ENCODE data around the gene GYS1. TPM values are rescaled to one million over a fixed set of nuclear protein-coding genes. Genes with fewer than 3 reads are reported as not detected.
A peak's percentile ranks its signal among the peaks of the same experiment; 100 is the strongest.

Gene GYS1
- total RNA-seq, 1 donor from 2014 or later, result 42.4 TPM

DNA sequence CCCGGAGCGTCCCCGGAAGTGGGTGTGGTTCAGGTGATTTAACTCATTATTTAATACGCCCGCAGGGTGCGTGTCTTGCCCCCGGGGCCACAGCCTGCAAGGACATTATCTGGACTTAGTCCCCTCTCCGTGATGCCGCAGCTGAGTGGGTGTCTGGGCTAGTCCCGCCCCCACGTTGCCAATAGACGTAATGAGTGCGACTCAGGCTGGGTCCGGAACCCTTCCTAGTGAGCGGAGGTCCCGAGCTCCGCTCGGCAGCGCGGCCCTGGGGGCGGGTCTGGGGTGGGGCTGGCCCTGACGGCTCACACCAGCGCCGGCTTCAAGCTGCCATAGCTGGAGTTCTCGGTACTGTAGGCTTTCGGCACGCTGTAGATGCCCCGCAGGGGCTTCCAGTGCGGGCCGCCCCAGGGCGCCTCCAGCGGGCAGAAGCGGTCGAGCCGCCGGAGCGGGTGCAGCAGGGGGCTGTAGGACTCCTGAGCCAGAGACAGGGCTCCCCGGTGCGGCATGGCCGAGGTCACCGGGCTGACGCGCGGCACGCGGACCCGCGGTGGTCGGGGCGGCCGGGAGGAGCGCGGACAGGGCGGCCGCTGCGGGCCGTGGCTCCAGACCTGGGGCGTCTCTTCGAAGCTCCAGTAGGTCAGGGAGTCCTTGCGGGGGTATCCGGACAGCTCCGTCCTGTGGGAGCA is 24.7 kb upstream of the GYS1 start:
- no peak for DNase-seq

DNA sequence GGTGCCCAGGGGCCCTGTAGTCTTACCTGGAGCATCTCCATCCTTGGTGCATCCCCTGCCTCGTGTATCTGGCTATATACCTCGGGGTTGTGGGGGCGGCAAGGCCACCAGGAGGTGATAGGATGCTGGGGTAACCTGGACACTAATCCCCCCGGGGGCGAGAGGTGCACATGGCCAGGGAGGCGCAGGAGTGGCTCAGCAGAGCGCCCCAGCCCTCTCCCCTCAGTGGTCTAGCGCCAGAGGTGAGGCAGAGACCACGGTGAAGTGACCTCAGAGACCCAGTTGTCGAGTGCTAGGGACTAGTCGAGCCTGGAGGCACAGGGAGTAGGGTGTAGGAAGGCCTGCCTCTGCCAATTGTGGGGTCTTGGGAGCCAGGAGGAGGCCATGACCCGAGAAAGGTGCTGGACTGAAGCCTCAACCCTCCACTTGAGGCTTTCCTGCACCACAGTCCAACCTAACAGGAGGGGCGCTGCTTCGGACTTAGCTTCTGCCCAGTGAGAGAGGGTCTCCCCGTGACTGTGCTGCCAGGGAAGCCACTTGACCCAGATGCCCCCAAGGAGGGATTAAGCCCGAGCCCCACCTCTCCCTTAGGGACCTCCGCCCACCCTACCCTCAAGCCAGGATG is 24.0 kb upstream of the GYS1 start, which contains the start of gene LHB:
LHB (minus strand) TSS at position 51 of the 625 bp plus-strand sequence; CDS start at position 41, 10 bp downstream.
- no peak for DNase-seq

DNA sequence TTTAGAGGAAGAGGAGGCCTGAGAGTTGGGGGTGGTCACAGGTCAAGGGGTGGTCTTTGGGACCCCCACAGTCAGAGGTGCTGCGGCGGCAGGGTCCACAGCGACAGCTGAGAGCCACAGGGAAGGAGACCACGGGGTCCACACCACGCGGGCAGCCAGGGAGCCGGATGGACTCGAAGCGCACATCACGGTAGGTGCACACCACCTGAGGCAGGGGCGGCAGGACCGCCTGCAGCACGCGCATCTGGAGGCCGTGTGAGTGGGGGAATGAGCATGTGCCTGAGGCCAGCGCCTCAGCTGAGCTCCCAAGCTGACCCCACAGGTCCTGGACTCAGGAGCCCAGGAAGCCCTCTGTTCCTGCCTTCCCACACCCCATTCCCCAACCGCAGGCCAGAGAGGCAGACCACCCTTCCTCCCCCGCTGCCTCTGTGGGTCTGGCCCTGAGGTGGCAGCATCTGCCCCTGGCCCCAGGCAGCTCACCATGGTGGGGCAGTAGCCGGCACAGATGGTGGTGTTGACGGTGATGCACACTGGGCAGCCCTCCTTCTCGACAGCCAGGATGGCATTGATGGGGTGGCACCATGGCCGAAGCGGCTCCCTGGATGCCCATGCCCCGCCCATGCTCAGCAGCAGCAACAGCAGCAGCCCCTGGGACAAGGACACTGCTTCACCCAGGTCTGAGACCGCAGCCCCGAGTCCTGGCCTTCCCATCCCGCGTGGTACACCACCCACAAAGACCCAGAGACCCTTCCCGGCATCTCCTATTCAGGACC is 23.1 kb upstream of the GYS1 start:
- no peak for DNase-seq

DNA sequence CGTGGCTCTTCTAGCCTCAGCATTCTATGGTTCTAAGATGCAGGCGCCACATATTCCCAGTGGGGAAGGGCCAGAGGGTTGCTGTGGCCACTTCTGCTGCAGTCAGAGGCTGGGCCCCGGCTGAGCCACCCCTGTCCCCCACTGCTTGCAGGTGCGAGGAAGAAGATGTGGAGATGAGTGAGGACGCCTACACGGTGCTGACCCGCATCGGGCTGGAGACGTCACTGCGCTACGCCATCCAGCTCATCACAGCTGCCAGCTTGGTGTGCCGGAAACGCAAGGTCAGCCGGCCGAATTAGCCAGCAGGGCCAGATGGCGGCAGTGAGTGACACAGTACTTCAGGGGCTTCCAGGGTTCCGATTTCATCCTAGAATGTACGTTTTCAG is 21.8 kb upstream of the GYS1 start:
- DNase-seq, result no peak

DNA sequence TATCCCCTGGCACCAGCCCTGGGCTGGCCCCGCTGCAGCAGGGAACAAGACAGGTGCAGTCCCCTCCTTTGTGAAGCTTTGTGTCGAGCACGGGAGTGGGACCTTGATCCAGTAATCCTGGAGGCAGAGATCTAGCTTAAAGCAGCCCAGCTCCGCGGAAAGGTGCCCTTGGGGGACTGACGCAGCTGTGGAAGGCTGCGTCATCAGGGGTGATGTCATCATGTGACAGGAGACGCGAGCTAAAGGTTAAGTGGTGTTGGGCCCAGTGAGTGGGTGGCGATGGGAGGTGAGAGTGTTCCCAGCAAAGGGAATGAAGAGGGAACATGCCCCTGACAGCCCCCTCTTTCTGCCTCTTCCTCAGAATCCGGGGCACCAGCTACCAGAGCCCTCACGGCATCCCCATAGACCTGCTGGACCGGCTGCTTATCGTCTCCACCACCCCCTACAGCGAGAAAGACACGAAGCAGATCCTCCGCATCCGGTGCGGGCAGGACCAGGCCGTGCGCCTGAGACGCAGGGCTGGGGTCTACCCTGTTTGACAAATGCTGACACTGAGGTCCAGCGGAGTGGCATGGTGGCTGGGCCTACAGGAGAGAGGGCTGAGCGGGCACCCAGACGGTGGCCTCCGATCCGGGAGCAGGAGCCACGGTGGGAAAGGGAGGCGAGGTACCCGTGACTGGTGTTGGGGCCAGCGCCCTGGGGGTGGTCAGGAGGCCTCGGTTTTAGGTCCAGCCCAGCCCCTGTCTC is 21.2 kb upstream of the GYS1 start:
- DNase-seq, result no peak

DNA sequence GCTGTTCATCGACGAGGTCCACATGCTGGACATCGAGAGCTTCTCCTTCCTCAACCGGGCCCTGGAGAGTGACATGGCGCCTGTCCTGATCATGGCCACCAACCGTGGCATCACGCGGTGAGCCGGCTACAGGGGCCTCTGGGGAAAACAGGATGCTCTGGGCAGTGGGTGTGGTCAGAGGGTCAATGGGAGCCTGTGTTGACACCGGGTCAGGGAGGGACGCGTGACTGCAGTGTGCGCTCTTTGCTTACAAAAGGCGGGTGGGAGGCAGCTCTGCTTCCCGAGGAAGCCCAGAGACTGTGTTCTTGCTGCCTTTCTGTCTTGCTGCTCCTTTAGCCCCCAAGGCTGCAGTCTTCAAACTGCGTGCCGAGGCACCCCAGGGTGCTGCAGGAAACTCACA is 18.1 kb upstream of the GYS1 start:
- DNase-seq, result no peak

DNA sequence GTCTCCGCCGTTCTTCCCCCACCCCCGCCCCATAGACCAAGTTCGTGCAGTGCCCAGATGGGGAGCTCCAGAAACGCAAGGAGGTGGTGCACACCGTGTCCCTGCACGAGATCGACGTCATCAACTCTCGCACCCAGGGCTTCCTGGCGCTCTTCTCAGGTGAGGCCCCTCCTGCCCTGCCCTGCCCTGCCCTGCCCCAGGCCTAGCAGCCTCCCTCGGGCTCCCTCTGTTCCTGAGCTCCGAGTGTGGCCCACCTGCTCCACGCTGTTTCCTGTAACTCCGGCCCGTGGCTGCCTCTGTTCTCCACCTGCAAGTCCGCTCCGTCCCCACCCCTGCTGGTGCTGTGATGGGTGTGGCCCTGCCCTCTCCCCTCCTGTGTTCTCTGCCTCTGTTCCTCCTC is 17.3 kb upstream of the GYS1 start:
- DNase-seq, result no peak

DNA sequence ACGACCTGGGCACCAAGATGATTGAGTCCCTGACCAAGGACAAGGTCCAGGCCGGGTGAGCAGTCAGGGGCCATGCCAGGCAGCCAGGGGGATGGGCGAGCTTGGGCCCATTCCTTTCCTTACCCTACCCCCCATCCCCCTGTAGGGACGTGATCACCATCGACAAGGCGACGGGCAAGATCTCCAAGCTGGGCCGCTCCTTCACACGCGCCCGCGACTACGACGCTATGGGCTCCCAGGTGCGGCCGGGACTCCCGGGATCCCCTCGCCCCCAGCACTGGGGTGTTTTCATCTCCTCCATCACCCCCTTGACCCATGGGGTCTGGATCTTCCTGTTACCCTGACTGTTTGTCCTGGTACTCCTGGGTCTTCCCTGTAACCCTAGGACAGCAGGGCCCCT is 16.7 kb upstream of the GYS1 start:
- DNase-seq, result no peak

DNA sequence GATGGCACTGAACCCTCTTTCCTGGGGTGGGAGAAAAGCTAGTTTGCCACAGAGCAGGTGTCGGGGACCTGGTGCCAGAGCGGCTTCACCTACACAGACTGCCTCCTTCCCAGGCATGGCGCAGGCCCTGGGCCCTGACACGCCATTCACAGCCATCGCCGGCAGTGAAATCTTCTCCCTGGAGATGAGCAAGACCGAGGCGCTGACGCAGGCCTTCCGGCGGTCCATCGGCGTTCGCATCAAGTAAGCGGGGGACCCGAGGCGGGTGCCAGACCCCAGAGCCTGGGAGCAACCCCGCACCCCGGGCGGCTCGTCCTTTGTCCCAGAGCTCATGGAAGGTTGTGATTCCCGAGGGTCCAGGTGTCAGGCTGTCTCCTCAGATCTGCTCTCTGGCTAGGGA is 13.8 kb upstream of the GYS1 start:
- no peak for DNase-seq

DNA sequence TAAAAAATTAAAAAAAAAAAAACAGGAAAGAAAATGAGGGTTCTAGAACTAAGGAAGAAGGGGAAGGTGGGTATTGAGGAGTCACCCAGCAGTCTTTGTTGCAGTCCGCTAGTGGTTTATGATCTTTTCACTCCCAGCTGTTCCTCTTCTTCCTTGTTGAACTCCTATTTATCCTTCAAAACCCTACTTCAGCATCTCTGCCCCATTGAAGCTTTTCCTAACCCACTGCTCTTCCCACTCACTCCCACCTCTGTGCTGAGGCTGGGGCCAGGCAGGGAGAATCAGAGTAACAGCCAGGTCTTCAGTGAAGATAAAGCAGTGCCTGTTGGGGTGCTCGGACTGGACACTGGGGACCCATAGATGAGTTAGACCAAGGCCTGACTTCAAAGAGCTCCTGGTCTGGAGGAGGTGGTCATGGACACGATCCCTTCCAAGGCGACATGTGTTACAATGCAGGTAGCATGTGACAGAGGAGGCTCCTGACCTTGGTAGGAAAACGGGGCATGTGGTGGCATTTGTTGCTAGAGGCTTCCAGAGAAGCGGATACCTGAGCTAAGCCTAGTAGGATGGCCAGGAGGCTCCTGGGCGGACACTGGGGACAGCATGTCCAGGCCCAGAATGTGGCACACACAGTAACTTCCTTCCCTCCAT is 12.0 kb upstream of the GYS1 start:
- no peak for DNase-seq

DNA sequence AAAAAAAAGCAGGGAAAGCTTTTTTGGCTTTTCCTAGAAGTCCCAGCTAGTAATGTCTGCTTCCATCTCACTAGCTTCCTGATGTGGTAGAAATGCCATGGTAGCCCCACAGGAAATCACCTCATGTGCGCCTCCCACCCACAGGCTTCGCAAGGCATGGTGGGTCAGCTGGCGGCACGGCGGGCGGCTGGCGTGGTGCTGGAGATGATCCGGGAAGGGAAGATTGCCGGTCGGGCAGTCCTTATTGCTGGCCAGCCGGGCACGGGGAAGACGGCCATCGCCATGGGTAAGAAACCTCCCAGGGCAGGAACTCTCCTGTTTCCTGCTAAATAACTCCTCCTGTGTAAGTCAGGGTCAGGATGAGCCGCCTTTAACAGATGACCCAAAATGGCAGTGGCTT is 11.0 kb upstream of the GYS1 start:
- no peak for DNase-seq

DNA sequence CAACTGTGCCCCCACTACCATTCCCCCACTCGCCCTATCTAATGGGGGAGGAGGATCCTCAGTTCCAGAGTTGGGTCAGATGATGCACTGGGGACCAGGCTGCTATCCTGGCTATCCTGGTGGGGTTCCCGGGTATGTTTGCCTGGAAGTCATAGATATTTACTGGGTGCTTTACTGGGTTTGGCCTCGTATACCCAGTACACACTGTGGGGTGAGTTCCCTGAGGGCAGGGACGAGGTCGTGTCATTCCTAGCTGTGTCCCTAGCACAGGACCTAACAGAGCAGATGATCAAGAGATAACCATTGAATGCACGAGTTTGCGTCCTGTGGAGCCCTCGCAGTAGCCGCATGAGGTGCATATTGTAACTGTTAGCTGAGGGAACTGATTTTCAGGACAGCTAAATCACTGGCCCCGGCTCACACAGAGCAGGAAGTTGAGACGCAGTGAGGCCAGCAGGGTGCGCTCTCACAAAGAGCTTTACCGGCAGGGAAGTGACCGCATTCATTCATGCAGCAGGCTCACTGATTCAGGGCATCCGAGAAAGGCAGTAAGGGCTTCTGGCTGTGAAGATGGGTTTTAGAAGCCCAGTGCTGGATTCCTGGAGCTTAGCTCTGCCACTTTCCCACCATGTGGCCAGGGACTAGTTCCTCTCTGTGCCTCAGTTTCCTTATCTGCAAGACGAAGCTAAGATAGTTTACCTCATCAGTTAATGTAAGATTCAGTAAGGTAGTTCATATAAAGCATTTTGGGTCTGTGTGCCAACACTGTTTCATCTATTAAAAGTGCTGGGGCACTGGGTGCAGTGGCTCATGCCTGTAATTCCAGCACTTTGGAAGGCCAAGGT is 6.6 kb upstream of the GYS1 start:
- DNase-seq, result no peak

DNA sequence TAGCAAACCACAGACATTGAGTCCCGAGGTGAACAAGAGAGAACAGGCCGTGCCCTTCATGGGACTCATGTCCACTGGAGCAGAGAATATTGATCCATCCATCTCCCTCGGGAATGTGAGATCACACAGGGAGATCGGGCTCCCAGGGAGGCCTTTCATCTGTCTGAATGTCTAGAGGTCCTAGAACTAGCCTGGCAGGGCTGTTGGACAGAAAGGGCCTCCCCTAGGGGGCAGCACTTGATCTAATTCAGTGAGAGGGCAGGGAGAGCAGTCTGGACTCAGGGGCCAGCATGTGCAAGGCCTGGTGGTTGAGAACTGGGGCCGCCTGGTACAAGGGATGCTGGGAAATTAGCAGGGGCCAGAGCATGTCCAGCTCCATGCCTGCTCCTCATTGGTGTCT is 4.9 kb upstream of the GYS1 start:
- DNase-seq, result no peak

DNA sequence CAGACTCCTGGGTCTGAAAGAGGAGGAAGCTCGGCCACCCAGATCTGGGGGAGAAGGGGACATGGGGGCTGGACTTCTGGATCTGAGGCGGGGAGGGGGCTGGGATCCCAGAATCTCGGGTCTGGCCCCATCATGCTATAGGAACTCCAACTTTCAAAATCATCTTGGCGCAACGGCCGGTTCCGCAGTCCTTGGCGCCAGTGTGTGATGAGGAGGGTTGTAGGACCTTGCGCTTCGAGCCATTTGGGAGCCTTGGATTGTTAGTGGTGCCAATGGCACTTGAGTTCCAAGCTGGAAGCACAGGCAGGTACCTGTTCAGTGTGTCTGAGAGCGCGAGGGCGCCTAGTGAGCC is 902 bp upstream of the GYS1 start:
- DNase-seq, result no peak

DNA sequence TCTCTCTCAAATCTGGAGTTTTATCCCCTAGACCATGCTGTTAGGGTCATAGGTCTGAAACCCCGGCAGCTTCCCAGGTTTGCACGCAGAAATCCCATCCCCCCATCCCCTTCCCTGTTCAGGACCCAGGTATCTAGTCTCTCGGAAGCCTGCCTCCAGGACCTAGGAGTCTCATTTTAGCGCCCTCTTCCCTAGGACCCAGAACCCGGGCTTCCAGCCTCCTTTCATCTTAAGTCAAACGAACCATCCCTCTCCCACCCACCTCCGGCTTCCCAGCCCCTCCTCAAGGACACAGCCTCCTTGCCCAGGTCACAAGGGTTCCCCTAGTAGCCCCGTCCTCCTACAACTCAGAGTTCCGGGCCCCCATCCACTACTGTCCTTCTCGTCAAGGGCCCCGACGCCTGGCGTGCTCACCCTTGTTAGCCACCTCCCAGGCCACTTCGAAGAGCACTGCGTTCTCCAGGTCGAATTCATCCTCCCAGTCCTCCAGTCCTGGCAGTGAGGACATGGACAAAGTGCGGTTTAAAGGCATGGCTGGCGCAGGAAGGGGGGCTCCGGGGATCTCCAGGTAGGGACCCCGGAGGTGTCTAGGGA is 431 bp downstream of the GYS1 start:
- no peak for DNase-seq

DNA sequence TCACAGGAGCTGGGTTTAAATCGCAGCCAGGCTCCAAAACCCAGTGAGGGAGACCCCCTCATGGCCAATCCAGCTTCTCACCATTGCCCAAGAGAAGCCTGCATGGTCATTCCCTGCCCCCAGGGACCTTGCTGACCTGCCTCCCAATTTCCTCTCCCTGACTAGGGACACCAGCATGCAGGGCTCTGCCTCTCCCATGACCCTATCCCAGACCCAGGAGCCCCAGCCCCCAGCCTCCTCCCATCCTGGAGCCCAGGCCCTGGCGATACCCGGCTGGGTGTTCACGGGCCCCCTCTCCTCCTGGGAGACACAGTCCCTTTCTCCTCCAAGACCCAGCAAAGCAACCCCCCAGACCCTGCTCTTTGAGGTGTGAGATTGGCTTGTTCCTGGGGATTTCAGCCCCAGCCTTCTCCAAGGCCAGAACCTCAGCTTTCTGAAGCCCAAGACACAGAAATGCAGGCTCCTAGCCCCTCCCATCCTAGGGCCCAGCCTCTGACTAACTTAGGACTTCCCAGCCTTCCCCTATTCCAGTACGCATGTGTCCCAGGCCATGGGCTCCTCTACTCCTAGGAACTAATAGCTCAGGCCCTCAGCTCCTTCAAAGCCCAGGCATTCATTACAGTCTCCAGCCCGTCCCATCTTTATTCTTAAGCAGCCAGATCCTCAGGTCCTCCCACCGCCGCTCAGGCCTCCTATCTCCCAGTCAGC is 1.1 kb downstream of the GYS1 start:
- peak; percentile 78 for DNase-seq

DNA sequence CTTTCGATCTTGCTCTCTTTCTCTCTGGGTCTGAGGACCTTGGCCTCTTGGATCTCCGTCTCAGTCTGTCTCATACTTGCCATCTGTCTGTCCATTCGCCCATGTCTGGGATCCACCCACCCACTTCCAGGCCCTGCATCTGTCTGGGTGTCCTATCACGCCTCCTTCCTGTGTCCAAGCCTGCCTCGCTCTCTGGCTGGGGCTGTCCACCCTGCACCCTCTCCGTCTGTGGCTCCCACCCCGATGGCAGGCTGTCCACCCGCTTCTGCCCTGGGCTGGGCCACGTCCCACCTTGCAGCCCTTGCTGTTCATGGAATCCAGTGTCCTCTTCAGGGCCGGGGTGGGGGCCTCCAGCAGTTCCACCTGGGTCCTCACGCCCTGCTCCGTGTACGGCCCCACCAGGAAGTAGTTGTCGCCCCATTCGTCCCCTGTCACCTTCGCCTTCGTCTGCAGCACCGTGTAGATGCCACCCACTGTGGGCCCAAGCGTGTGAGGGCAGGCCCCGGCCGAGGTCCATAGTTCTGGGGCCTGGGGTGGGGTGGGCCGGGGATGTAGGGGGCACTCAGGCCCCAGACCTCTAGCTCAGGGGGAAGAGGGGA is 2.0 kb downstream of the GYS1 start:
- DNase-seq, result no peak

DNA sequence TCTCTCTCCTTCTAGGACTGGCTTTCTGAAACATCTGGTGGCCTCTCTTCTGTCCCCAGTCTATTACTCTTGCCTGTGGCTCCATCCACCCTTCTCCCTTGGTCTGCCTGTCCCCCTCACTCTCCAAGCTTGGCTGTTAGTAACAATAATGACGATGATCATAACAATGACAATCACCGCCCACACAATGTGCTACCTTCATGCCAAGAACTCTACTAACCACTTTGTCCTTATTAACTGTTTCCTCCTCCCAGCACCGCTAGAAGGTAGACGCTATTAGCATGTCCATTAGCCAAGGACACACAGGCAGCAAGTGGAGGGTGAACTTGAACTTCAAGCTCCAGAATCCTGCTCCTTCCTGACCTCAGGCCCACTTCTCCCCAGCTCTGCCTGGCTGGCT is 2.7 kb downstream of the GYS1 start:
- no peak for DNase-seq

DNA sequence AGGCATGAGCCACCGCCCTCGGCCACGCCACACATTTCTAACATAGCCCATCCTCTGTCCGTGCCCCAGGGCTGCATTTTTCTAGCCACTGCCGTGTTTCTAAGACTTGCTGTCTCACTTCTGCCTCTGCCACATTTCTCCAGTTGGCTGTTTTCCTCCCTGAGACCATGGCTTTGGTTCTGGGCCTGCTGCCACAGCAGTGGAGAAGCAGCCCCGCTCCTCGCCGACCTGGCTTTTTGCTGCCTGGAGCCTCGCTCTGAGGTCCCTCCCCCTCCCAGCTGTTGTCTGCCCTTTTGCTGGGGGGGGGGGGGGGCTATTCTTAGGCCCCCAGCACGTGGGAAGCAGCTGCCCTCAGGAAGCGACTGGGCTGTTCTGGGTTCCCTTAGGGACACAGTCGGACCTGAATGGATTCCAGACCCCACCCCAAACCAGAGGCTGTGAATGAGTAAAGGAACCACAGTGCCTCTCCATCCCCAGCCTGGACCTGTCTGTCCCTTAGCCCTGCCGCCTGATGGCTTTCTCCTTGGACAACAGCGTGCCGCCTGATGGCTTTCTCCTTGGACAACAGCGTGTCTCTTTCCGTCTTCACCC is 3.3 kb downstream of the GYS1 start:
- DNase-seq, result no peak

DNA sequence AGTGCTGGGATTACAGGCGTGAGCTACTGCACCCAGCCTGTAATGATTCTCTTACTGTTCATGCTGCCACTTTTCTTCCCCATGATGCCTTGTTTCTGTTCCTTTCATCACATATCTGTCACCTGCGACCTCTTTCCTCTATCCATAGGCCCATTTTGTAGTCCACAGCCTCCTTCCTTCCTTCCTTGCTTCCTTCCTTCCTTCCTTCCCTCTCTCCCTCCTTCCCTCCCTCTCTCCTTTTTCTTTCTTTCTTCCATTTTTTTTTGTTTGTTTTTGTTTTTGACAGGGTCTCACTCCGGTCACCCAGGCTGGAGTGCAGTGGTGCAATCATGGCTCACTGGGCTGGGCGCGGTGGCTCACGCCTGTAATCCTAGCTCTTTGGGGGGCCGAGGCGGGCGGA is 4.2 kb downstream of the GYS1 start:
- DNase-seq, result no peak
